CD4-positive, alpha-beta T cell treated with Interleukin-17A for 4 hours (primary cell): Measurements from ENCODE around the gene PNLIPRP2.

Source experiments
- DNase-seq: peaks from one replicate; pipeline ENCODE4 v3.0.0-alpha.2; 2020; ENCODE audit warnings: mixed read lengths

Gene PNLIPRP2

DNA sequence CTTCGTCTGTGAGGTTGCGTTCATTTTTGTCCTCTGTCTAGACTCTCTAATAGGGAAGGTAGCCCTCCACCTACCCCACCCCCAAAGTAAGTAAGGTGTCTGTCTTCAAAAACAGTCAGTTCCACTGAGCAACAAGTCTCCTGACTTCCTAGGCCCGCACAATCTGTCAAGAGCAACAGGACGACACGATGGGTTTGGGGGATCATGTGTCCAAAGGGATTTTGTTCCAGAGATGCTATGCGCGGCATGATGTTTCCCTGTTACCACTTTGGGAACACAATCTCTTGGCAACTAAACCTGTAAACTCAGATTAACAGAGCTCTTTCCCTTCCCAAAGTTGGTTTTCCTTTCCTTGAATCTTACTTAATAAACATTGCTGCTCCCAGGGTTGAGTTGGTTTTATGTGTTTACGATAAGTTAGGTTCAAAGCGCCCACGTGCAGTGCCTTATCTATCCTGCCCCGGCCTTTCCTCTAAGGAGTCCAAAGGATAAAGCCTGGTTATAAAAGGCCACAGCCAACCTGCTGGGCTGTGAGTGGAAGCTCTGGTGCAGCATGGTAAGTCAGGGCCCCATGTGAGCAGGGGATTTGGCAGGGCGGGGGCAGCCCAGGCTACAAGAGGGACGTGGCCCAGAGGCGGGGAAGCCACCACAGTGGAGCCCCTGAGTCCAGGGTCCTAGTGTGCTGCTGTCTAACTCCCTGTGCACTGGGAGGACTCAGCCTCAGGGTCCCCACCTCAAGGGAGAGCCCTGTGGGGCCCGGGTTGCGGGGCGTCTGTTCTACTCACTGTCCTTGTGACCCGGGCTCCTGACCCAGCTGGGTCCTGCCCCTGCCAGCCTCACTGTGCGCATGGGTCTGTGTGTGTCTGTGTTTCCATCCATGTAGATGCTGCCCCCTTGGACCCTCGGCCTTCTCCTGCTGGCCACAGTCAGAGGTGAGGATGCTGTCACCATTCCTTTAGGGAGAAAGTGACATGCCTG is at the start of gene PNLIPRP2:
TSS of gene PNLIPRP2 (plus strand) at position 531 of the 978 bp plus-strand sequence.
- no peak for DNase-seq

- DNase-seq = no peak
Observed at GRCh38 chr10:116574797-116575196, 46.0 kb upstream of the PNLIPRP2 start.

- DNase-seq = no peak
Observed at GRCh38 chr10:116587878-116588591, 32.7 kb upstream of the PNLIPRP2 start.

DNA sequence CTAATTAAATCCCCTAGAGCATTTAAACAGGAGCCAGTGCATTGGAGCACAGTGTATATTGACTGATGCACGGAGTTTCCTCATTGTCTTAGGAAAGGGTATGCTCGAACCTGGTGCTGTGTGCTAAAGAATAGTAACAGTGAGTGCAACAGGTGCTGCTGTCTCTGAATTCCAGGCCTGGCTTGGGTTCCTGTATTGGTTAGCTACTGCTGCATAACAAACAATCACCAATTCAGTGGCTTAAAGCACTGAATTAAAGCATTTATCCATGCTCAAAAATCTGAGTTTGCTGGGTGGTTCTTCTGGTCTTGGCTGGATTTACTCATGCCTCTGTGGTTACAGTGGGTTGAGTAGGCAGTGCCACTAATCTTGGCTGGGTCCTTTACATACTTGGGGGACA is 31.8 kb upstream of the PNLIPRP2 start:
- no peak for DNase-seq

DNA sequence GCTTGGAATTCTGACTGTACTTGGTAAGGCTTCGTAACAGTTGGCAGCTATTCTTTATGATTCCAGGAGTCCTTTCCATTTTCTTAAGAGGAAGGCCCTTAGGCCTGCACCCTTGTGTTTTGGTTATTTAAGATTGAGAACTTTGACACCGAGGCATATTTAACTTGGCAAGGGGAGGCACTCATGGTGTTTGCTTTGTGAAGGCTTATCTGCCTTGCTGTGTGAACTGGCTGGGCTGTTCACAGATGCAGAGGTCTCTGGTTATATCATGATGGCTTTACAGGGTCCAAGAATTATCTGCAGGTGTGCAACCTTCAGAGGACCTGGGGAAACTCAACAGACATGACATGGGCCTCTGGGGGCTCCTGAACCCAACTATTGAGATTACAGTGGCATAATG is 30.8 kb upstream of the PNLIPRP2 start:
- no peak for DNase-seq

GRCh38 chr10:116590590-116591444 is 29.9 kb upstream of the PNLIPRP2 start, which contains the start of gene PNLIPRP1:
Gene PNLIPRP1, plus strand, starts transcription at chr10:116590959. Its CDS starts 171 bp downstream, at chr10:116591130.
- DNase-seq = no peak

DNA sequence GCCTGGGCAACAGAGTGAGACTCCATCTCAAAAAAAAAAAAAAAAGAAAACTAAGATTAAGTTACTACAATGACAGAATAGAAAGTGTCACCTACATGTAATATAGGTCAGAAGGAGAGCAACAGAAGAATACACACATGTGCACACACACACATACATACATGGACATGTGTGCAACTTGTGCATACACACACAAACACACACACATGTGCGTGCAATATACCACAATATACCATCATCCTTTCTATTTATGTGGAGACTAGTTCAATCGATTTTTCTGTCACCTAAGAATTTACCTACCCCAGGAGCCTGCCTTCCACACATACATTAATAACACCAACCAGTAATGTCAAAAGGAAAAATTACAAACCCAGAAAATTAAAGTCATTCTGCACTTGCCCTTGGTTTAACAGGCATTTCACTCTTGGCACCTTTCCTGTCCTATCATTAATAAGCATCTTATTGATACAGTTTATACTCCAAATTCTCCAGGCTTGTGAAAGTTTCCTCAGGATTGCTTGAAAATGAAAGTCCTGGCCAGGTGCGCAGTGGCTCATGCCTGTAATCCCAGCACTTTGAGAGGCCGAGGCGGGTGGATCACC is 27.5 kb upstream of the PNLIPRP2 start:
- no peak for DNase-seq

- no peak for DNase-seq
Observed at GRCh38 chr10:116594525-116595035, 26.2 kb upstream of the PNLIPRP2 start.

DNA sequence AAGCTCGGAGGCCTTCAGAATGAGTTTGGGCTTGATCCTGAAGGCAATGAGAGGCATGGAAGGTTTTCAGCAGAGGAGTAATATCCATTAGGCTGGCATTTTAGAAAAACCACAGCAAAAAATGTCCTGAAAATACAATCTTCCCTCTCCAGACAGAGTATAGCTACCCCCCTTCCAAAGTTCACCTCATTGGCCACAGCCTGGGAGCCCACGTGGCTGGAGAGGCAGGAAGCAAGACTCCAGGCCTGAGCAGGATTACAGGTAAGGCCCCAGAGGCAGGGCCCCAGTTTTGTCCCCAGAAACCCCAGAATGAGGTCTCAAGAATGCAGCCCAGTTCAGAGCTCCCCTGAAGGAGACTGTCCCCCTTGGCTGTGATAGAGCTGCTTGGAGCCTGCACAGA is 24.7 kb upstream of the PNLIPRP2 start:
- no peak for DNase-seq

DNA sequence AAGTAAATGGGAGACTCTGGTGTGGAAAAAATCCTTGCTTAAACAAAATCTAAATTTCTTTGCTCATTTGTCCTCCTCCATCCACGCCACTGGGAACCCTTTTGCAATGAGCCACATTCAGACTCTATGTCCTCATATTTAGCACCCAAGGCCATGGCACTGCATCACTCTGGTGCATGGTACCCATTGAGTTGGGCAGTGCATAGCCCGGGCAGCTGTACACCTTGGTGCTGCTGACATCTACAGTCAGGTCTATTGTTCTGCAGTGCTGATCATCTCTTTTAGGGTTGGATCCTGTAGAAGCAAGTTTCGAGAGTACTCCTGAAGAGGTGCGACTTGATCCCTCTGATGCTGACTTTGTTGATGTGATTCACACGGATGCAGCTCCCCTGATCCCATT is 23.2 kb upstream of the PNLIPRP2 start:
- no peak for DNase-seq

DNA sequence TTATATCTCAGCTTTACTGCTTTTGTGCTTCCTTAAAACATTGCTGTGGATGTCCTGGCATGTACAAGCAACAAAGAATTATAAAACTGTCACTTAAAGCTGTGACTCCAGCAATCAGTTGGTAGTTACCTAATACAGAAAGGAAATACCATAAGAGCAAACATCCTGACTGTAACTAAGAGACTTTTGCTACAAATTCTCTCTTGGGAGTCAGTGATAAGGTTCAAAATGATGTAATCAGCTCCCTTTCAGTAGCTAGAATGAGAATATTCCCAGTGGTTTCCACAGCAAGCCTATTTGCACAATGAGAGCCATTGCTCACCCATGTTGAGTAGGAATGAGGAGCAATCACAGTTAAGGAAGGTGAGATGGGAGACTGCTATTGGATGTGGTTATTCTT is 22.4 kb upstream of the PNLIPRP2 start:
- no peak for DNase-seq

- no peak for DNase-seq
Observed at GRCh38 chr10:116599991-116600390, 20.8 kb upstream of the PNLIPRP2 start.

- DNase-seq = no peak
Observed at GRCh38 chr10:116602648-116603400, 17.9 kb upstream of the PNLIPRP2 start.

- no peak for DNase-seq
Observed at GRCh38 chr10:116606061-116606483, 14.7 kb upstream of the PNLIPRP2 start.

DNA sequence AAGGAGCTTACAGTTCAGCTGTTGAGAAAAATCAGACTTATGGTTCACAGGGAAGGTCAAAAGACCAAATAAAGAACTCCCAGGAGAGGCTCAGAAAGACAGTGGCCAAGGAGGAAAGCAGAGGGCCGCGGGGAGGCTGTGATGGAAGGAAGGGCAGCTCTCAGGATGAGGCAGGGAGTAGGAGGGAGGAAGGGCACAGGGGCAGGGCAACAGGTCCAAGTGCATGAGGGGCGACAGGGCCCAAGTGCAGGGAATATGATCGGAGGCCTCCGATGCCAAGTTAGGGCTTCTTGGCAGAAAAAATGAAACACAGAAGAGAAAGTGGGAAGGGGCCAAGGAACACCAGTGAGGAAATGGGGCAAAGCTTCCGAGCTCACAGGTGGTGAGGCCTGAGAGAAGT is 13.4 kb upstream of the PNLIPRP2 start:
- no peak for DNase-seq

GRCh38 chr10:116608686-116609594 is 11.8 kb upstream of the PNLIPRP2 start:
- no peak for DNase-seq

DNA sequence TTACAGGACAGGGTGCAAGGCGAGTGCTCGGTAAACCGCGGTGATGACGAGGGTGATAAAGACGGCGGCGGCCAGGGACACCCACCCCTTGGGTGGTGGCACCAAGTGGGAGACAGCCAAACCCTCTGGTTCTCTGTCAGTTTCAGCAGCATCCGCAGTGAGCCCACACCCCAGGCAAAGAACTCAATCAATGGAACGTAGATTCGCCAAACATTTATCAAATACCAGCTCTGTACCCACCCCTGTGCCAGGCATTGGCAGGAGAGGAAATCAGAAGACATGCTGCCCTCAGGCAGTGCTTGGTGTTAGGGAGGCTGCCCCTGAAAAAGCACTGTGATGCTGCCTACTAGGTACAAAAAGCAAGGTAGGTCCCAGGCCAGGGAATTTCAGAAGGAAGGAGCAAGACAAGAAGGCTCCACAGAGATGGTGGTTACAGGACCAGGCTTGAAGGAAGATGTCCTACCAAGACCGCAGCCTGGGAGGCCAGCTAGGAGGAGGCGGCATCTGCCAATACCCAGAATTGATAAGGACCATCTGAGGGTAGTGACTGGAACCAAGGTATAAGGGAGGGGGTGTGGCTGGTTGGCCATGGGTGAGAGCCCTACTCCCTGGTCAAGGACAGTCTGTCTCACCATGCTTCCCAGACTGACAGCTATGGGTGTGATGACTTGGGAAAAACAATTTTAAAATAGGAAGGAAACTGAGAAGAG is 10.2 kb upstream of the PNLIPRP2 start:
- DNase-seq = no peak

- no peak for DNase-seq
Observed at GRCh38 chr10:116611153-116611545, 9.6 kb upstream of the PNLIPRP2 start.

DNA sequence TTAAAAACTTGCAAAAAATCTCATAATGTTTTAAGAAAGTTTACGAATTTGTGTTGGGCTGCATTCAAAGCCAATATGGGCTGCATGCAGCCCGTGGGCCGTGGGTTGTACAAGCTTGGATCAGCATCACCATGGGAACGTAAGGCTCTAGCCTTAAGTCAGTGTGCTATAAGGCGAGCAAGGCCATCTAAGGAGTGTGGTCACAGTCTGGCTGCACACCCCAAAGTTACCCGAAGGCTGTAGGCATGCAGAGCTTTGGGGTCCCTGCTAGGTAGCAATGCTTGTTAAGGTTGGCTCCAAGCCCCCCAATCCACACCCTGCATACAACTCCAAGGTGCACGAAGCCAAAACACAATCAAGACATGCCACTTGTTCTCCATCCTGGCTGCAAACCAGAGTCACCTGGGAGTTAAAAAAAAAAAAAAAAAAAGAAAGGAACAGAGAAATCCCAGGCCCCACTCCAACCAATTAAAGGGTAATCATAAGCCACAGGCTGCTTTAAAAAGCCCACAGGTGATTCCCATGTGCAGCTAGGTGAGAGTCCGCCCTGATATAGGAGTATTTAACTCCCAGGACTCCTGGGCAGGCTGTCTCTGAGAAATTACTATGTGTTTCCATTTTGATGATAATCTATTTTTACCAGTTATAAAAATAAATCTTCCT is 8.5 kb upstream of the PNLIPRP2 start:
- no peak for DNase-seq
